ENCODE measurements around the gene UNC5B. TPM values are rescaled to one million over a fixed set of nuclear protein-coding genes. Genes with fewer than 3 reads are reported as not detected.
A peak's percentile ranks its signal among the peaks of the same experiment; 100 is the strongest.

UNC5B gene
- polyA plus RNA-seq, 3 donors: 0.04 to 0.72 TPM; not detected in 1

GRCh38 chr10:71336632-71337031, 124.3 kb downstream of the UNC5B start:
- peak overlapping the region in 1 of 2 donors; percentile 10 for H3K27ac ChIP-seq (ENCODE audit: low read depth in 1 of 2, low read length in 2 of 2)
- peak overlapping the region in 1 of 7 donors; percentile 27 for H3K27ac Mint-ChIP-seq

GRCh38 chr10:71337219-71337701, 124.9 kb downstream of the UNC5B start:
- no peak for DNase-seq
- Mint-ChIP-seq H3K4me3 (no peak overlapping the region), H3K27me3 (ENCODE audit: low read depth in 3 of 3) (peaks cover 0 to 7% (median 4%) of the 10 kb centered on the region in 3 donors), H3K9me3 (no peaks in the 10 kb centered on the region), H3K4me1 (peaks cover 28% of the 10 kb centered on the region), H3K27ac (peak overlapping the region in 2 of 7 donors; percentile 19 to 64), H3K36me3 (peaks cover 72 to 77% of the 10 kb centered on the region in 2 donors)
- 97% methylated on average over 13 of the region's 13 CpGs for WGBS (ENCODE audit: insufficient coverage)
- Histone ChIP-seq H3K4me2 (replicated peaks; ENCODE audit: extremely low read depth, low read length, poor library complexity, severe bottlenecking) (no peak overlapping the region), H3K9me3 (replicated peaks in 1 of 2; ENCODE audit: control insufficient read depth in 1 of 2, insufficient read depth in 1 of 2, low read length in 2 of 2) (no peaks in the 10 kb centered on the region), H3K79me2 (ENCODE audit: insufficient read depth, low read length) (peaks cover 18% of the 10 kb centered on the region), H3K36me3 (replicated peaks in 1 of 2; ENCODE audit: control insufficient read depth in 1 of 2, insufficient read depth in 2 of 2, low read length in 2 of 2) (peaks cover 33 to 78% of the 10 kb centered on the region in 2 donors), H3K4me1 (ENCODE audit: control insufficient read depth in 1 of 2, insufficient read depth in 2 of 2, low read length in 2 of 2) (peaks cover 23 to 28% of the 10 kb centered on the region in 2 donors), H3K4me3 (replicated peaks in 1 of 3; ENCODE audit: low read depth in 2 of 3, low read length in 3 of 3) (no peak overlapping the region), H4K20me1 (ENCODE audit: insufficient read depth, low read length) (peaks cover 49% of the 10 kb centered on the region), H3K27ac (ENCODE audit: low read depth in 1 of 2, low read length in 2 of 2) (no peak overlapping the region), H2AFZ (ENCODE audit: insufficient read depth, low read depth, low read length, poor library complexity, severe bottlenecking) (no peak overlapping the region), H3K27me3 (ENCODE audit: control insufficient read depth in 2 of 2, insufficient read depth in 2 of 2, low read length in 2 of 2) (no peaks in the 10 kb centered on the region), H3K9ac (ENCODE audit: insufficient read depth, low read length, poor library complexity, severe bottlenecking) (no peak overlapping the region)
- no peak for TF ChIP-seq CTCF (IDR thresholded peaks at IDR 0.05)
- intact Hi-C loops (cut with micrococcal nuclease): no loop called here

More at GRCh38 chr10:71336632-71337031, 124.3 kb downstream of the UNC5B start:
- no peaks in the 10 kb centered on the region for H3K9me3 ChIP-seq (replicated peaks in 1 of 2; ENCODE audit: control insufficient read depth in 1 of 2, insufficient read depth in 1 of 2, low read length in 2 of 2)
- H3K4me3 ChIP-seq (replicated peaks in 1 of 3; ENCODE audit: low read depth in 2 of 3, low read length in 3 of 3): no peak overlapping the region
- H3K9ac ChIP-seq (ENCODE audit: insufficient read depth, low read length, poor library complexity, severe bottlenecking): no peak overlapping the region
- H3K27me3 ChIP-seq (ENCODE audit: control insufficient read depth in 2 of 2, insufficient read depth in 2 of 2, low read length in 2 of 2): no peaks in the 10 kb centered on the region
- peaks cover 18% of the 10 kb centered on the region for H3K79me2 ChIP-seq (ENCODE audit: insufficient read depth, low read length)
- H3K4me2 ChIP-seq (replicated peaks; ENCODE audit: extremely low read depth, low read length, poor library complexity, severe bottlenecking): no peak overlapping the region
- DNase-seq: no peak
- Mint-ChIP-seq H3K4me3 (no peak overlapping the region), H3K9me3 (no peaks in the 10 kb centered on the region), H3K4me1 (peaks cover 26% of the 10 kb centered on the region), H3K36me3 (peaks cover 69 to 76% of the 10 kb centered on the region in 2 donors), H3K27me3 (ENCODE audit: low read depth in 3 of 3) (peaks cover 0 to 7% (median 4%) of the 10 kb centered on the region in 3 donors)
- TF ChIP-seq CTCF (IDR thresholded peaks at IDR 0.05): no peak
- H4K20me1 ChIP-seq (ENCODE audit: insufficient read depth, low read length): peaks cover 47% of the 10 kb centered on the region
- peaks cover 22 to 28% of the 10 kb centered on the region in 2 donors for H3K4me1 ChIP-seq (ENCODE audit: control insufficient read depth in 1 of 2, insufficient read depth in 2 of 2, low read length in 2 of 2)
- intact Hi-C loops (cut with micrococcal nuclease): no loop called here
- WGBS (ENCODE audit: insufficient coverage): 93% methylated on average over 6 of the region's 6 CpGs
- H2AFZ ChIP-seq (ENCODE audit: insufficient read depth, low read depth, low read length, poor library complexity, severe bottlenecking): no peak overlapping the region
- peaks cover 33 to 79% of the 10 kb centered on the region in 2 donors for H3K36me3 ChIP-seq (replicated peaks in 1 of 2; ENCODE audit: control insufficient read depth in 1 of 2, insufficient read depth in 2 of 2, low read length in 2 of 2)

Data from CD14-positive monocyte (primary cell).